GM15510 (cell line): ENCODE data around the gene CELSR1.

Source experiments
- POLR2A ChIP-seq: IDR thresholded peaks from 3 replicates; pipeline ENCODE4 v1.6.1; 2011; ENCODE audit warnings: borderline replicate concordance; ENCODE audit not compliant: insufficient read length; ENCODE audit errors: extremely low read depth

CELSR1 gene

DNA sequence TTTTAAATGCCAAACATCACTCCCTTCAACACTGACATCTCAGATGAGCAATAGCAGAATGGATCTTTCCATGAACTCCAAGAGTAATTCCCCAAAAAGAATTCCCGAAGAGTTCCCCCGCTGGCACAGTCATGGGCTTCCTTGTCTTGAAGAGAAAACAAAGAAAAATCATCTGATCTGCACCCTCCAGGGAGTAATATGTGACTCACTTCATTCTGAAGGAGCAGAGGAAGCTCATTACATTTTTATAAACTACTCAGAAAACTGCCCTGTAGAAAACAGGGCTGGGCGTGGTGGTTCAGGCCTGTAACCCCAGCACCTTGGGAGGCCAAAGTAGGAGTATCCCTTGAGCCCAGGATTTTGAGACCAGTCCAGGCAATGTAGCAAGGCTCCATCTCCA lies 35.7 kb downstream of the CELSR1 start:
- TF ChIP-seq POLR2A: no peak

DNA sequence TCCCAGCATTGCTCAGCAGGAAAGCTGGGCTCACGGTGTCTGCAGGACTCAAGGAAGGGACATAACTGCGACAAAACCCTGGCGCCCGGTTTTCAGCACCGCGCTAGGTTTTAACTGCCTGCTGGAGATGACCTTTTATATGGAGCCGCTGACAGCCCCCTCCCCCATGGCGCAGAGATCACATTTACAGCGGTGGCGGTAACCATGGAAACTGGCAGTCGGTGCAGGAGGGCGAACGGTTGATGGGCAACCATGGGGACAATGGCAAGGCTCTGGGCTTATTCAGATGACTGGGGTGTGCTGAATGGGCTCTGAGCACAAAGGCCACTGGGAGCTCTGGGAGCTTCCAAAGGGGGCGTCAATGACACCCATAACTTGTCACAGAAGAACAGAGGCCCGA lies 37.2 kb downstream of the CELSR1 start:
- TF ChIP-seq POLR2A: no peak

DNA sequence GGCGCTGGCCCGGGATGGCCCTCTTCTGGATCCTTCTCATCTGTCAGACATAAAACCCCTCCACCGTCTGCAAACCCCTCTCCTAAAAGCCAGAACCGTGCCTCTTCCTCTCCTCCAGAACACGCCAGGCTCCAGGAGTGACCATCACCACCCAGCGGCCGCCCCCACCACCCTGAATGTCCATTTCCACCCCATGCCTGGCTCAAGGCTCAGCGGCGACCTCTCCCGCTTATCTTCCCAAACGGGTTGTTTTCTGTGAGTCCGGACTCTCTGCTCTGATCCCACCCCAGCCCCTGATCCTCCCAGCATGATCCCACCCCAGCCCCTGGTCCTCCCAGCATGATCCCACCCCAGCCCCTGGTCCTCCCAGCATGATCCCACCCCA lies 37.6 kb downstream of the CELSR1 start:
- TF ChIP-seq POLR2A: no peak

DNA sequence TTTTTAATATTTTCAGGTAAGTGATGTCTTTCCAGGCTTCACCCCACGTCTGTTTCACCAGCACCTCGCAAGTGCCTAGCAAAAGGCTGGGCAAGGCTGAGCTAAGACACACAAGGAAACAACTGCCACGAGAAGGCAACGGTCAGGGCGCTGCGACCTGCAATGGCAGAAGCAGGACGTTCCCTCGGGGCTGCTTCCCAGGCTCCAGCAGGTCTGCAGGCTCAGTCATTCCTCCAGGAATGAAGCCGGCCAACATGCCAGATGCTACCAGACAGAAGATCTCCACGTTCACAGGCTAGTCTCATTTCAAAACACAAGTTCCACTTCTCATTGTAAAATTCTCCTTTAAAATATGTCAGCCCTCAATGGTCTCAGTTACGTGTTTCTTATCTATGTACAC lies 45.5 kb downstream of the CELSR1 start:
- no peak for TF ChIP-seq POLR2A

DNA sequence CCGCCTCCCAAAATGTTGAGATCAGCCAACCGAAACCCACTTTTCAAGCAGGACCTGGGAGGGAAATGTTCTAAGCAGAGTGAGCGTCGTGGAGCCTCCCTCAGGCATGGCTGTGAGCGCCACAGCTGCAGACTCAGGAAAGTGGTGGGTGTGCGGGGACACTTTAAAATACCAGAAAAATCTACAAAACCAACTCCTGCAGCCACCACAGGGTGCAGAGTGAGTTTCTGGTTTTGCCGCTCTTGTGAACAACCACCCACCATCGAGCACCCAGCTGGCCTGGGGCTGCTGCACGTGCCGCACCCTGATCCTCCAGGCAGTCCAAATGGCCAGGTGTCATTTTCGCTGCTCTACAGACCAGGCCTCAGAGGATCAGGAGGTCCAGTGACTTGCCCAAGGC lies 46.9 kb downstream of the CELSR1 start:
- no peak for TF ChIP-seq POLR2A

DNA sequence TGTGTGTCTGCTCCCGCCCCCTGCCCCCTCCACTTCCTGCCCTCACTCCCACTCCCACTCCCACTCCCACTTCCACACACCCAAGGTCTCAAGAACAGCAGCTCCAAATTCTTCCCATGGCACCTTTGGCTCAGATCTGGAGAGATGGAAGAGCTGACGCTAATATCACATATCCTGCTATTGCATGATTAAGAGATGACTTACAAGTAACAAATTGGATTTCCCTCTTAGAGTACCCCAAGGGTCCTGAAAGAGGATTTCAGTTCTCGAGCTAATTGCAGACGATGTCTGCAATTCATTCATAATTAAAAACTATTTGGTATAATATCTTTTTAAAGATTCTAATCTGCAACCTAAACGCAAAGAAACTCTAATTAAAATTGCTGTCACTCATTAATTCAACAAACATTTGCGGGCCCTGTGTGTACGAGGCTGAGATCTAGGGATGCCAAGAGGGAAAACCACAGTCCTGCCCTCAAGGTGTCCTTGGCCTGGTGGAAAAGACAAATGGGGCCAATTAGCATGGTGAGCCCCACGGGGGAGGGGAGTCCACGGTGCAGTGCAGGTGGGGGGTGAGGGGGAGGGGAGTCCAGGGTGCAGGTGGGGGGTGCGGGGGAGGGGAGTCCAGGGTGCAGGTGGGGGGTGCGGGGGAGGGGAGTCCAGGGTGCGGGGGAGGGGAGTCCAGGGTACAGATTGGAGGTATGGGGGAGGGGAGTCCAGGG lies 50.3 kb downstream of the CELSR1 start:
- TF ChIP-seq POLR2A: no peak

DNA sequence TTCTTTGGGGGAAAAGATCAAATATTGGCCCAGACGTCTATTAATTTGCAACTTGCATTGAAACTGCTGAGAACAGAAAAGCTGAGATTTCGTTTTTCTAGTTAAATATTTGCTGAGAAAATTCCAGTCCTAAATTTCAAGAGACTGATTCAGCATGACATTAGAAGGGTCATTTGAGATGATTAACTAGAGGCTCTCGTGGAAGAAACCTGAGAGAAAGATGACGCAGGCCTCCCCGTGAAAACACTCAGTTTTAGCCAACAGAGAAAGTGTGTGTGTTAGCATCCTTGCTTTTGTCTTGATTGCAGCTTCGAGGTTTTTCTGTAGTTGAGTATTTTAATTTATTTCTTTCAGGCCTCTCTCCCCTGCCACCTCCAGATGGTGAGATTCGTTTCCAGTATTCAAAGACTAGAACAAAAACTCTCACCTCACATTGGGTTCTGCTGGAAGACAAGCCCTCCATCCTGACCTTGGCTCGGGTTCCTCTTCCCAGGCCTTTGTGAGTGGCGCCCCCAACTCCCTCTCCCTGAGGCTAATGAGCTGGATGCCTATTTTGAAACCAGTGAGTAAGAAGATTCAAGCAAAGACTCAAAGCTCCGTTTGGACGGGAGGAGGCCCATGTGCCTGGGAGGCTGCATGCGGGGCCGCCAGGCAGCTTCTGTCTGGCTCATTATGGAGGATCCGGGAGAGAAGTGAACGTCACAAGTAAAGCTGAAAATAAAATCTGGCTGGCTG lies 52.4 kb downstream of the CELSR1 start:
- no peak for TF ChIP-seq POLR2A

DNA sequence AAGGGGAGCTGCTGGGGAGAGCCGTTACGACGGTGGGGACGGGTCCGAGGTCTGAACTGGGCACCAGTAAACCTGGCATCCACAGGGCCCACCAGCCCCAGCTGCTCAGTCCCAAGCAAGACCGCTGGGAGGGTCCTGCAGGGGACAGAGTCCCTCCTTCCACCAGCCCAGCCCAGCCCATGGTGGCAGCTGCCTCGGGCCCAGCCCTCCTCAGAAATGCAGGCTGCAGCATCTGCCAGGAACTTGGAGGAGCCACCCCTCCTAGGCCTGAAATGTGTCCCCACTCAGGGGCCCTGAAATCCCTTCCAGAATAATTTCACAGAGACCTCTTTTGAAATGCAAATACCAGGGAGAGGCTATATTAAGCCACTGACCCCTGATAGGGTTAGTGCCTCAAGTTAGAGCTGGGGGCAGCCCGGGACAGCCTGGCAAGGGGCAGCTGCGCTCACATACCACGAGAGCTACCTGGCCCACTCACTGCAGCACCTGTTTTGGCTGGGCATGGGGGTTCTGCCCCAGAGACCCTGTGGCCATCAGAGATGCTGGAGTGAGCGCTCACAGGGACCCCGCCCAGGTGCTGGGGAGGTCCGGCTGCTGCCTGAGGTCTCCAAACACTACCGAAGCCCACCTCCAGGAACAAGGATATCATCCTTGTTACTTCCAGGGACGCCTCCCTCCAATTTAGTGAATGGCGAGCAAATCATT lies 53.1 kb downstream of the CELSR1 start:
- TF ChIP-seq POLR2A: no peak

DNA sequence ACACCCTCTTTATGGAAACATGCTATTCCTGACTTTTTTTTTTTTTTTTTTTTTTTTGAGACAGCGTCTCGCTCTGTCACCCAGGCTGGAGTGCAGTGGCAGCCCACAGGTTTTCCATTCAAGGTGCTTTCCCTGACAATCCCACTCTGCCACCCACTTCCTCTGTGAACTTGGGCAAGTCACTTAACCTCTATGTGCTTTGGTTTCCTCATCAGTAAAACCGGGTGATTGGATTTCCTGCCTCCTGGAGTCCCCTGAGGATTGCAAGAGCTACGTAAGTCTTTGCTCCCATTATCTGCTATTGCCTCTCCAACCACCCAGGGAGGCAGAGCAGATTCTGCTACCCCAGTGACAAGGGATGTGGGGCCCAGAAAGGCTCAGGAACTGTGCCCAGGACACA lies 54.1 kb downstream of the CELSR1 start:
- no peak for TF ChIP-seq POLR2A

DNA sequence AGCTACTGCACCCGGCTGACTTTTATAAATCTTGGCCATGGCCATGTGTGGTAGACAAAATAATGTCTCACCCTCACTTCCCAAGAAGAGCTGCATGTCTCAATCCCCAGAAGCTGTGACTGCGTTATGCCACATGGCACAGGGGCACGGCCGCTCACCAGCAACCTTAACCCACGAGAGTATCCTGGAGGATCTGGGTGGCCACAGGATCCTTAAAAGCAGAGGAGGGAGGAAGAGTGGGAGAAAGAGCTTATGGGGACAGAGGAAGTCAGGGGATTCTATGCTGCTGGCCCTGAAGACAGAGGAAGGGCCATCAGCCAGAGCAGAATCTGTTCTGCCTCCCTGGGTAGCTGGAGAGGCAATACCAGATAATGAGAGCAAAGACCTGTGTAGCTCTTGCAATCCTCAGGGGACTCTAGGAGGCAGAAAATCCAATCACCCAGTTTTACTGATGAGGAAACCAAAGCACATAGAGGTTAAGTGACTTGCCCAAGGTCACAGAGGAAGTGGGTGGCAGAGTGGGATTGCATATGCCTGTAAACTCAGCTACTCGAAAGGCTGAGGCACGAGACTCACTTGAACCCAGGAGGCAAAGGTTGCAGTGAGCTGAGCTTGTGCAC lies 55.3 kb downstream of the CELSR1 start:
- no peak for TF ChIP-seq POLR2A

DNA sequence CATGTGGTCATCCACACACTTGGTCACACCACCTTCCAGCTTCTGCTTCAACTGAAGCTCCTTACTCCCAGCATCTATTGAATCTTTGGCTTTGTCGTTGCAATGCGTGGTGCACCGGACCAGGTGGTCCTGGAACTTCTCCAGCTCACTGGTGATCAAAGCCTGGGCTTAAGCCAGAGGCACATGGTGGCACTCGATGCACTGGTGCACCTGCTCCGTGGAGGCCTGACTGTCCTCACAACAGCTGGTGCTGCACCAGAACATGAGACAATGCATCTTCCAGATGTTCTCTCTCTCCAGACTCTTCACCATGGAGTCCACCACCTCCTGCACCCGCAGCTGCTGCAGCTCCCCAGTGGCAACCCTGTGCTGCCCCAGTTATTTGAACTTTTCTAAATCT lies 56.0 kb downstream of the CELSR1 start:
- TF ChIP-seq POLR2A: no peak

DNA sequence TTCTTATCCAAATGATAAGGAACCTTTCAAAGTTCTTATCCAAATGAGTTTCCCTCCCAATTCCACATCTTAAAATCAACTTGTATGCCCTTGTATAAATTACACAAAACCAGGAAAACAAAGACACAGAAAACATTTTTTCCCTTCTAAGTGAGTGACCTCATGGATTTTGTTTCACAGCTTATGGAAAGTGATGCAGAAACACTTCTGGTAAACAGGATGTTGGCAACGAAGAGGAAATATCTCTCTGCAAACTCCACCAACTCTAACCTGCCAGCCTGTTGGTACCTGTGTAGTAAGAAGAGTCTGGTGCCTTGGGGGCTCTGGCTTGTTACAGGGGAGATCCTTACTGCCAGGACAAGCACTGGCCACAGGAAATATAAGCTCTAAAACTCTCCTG lies 57.0 kb downstream of the CELSR1 start:
- no peak for TF ChIP-seq POLR2A

DNA sequence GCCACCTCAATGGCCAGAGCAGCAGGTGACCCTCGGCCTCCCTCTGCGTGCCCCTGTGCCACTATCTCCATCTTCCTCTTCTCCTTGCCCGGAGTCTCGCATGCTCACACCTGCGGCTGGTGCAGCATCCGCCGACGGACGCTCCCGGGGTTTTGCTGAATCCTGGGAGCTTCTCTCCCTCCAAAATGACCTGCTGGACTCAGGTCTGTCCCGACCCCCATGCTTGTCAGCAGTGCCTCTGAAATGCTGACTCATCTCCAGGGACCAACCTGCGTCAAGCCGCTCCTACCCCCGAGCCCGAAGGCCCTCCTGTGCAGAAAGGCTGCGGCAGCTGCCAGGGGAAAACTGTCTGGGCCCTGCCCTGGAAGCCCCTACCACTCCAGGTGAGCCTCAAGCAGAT lies 58.4 kb downstream of the CELSR1 start:
- TF ChIP-seq POLR2A: no peak

DNA sequence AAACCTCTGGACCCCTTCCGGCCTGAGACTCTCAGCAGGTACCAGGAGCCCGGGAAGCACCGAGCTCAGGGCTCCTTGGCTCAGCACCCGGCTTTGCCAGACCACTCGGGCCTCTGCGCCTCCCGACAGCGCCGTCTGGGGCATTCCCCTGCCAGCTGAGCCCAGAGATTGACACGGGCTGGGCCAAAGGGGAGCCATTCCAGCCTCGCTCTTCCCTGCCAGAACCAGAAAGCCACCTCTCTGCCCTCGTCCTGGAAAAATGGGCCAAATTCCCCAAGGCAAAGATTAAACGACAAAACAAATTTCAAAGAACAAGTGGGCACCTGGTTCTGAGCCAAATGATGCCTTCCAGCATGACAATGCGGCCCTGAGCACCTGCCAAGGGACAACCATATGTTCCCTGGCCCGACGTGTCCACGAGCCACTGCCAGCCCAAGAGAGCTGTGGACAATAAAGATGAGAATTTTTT lies 59.3 kb downstream of the CELSR1 start:
- no peak for TF ChIP-seq POLR2A

DNA sequence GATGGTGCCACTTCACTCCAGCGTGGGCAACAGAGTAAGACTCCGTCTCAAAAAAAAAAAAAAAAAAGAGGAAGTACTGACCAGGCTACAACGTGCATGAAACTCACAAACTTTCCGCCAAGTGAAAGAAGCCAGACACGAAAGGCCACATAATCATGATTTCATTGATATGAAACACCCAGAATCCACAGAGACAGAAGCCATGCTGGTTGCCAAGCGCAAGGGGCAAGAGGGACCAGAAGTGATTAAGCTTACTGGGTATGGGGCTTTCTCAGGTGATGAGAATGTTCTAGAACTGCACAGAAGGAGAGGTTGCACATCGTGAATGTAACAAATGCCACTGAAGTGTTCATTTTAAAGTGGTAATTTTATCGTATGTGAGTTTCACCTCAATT lies 60.9 kb downstream of the CELSR1 start:
- TF ChIP-seq POLR2A: no peak

DNA sequence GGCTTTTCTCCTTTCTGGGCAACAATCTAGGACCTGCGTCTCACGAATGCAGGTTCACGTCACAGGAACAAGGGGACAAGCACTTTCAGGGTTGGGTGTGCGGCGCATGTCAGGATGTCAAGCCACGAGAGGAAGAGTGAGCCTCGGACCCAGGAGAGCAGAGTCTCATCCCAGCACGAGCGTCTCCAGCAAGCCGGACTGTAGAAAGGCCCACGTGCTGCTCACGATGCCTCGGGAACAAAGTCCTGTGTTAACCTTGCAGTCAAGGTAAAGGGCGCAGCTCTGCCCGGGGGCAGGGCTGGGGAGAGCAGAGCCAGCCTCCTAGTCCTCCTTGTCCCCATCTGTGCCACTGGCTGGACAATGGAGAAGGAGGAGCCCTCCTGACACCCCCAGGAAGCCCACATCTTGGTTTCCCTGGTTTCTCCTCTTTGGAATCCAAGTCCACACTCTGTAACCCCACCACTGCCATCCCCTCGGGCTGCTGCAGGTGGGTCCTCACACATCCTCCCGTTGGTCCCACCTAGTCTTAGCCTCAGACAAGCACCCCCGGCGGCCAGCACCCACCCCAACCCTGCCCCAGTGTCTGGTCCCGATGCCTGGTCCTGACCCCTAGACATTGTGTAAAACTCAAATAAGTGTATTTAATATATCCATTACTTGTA lies 63.4 kb downstream of the CELSR1 start:
- TF ChIP-seq POLR2A: no peak
